GM23338 (cell line): Measurements from ENCODE around the gene IGIP. TPM values are rescaled to one million over a fixed set of nuclear protein-coding genes. Genes with fewer than 3 reads are reported as not detected.

ENCODE experiments used
- ATAC-seq: fragments of 200-7000 bp; cut with Tn5 transposase; 3 replicates; pipeline ENCODE4 v1.9.1; 2020
- DNase-seq: peaks from one replicate; pipeline ENCODE4 v3.0.0-alpha.2; 2015; ENCODE audit warnings: low spot score
- H2AFZ ChIP-seq: fragments of 200-600 bp; sonication (generic); 2 replicates; pipeline ENCODE4 v1.8.0; 2016; ENCODE audit warnings: antibody characterized with exemption, mild to moderate bottlenecking, moderate library complexity
- H3F3A ChIP-seq: fragments of 200-600 bp; sonication (generic); replicated peaks from 2 replicates; pipeline ENCODE4 v1.8.0; 2017; ENCODE audit warnings: antibody characterized with exemption, mixed run types, low read depth
- H3K27ac ChIP-seq: fragments of 200-600 bp; sonication (generic); 2 replicates; pipeline ENCODE4 v1.6.1; 2016; ENCODE audit warnings: low read depth
- H3K27me3 ChIP-seq: fragments of 200-600 bp; sonication (generic); 2 replicates; pipeline ENCODE4 v1.8.0; 2016; ENCODE audit warnings: mild to moderate bottlenecking, mixed run types, moderate library complexity; ENCODE audit not compliant: insufficient read depth
- H3K36me3 ChIP-seq: fragments of 200-600 bp; sonication (generic); 2 replicates; pipeline ENCODE4 v1.8.0; 2016; ENCODE audit warnings: mild to moderate bottlenecking; ENCODE audit not compliant: insufficient read depth
- H3K4me1 ChIP-seq: fragments of 200-600 bp; sonication (generic); 2 replicates; pipeline ENCODE4 v1.8.0; 2016; ENCODE audit warnings: mild to moderate bottlenecking, moderate library complexity; ENCODE audit not compliant: insufficient read depth
- H3K4me2 ChIP-seq: fragments of 200-600 bp; sonication (generic); 2 replicates; pipeline ENCODE4 v1.7.1; 2017; ENCODE audit warnings: mixed run types
- H3K4me3 ChIP-seq: fragments of 200-600 bp; sonication (generic); 2 replicates; pipeline ENCODE4 v1.6.1; 2016; ENCODE audit warnings: mixed run types
- H3K79me2 ChIP-seq: fragments of 200-600 bp; sonication (generic); replicated peaks from 2 replicates; pipeline ENCODE4 v1.8.0; 2017; ENCODE audit warnings: mild to moderate bottlenecking; ENCODE audit not compliant: insufficient read depth
- H3K9me2 ChIP-seq: fragments of 200-600 bp; sonication (generic); 2 replicates; pipeline ENCODE4 v1.8.0; 2017; ENCODE audit not compliant: insufficient read depth
- H4K20me1 ChIP-seq: fragments of 200-600 bp; sonication (generic); replicated peaks from 2 replicates; pipeline ENCODE4 v1.8.0; 2017; ENCODE audit warnings: mild to moderate bottlenecking; ENCODE audit not compliant: insufficient read depth
- H3K27ac Mint-ChIP-seq: 2 replicates; pipeline ENCODE4 v1.8.0; 2020; ENCODE audit warnings: inconsistent platforms, mild to moderate bottlenecking, moderate library complexity, mixed read lengths
- H3K27me3 Mint-ChIP-seq: 3 replicates; pipeline ENCODE4 v1.8.0; 2022; ENCODE audit warnings: low read depth, mild to moderate bottlenecking, moderate library complexity, mixed read lengths, inconsistent platforms; ENCODE audit not compliant: insufficient read depth, poor library complexity
- H3K36me3 Mint-ChIP-seq: 3 replicates; pipeline ENCODE4 v1.8.0; 2021; ENCODE audit warnings: low read depth, mild to moderate bottlenecking, inconsistent platforms, moderate library complexity, mixed read lengths
- H3K4me1 Mint-ChIP-seq: 3 replicates; pipeline ENCODE4 v1.8.0; 2020; ENCODE audit warnings: mild to moderate bottlenecking, inconsistent platforms, mixed read lengths
- H3K4me3 Mint-ChIP-seq: 3 replicates; pipeline ENCODE4 v1.8.0; 2021; ENCODE audit warnings: moderate library complexity, mild to moderate bottlenecking, inconsistent platforms, mixed read lengths
- H3K9me3 Mint-ChIP-seq: 3 replicates; pipeline ENCODE4 v1.8.0; 2020; ENCODE audit warnings: moderate library complexity, mild to moderate bottlenecking, inconsistent platforms, mixed read lengths
- EZH2phosphoT487 ChIP-seq: fragments of 200-600 bp; sonication (generic); IDR thresholded peaks from one replicate; pipeline ENCODE4 v1.8.1; 2018; ENCODE audit warnings: antibody characterized with exemption; ENCODE audit not compliant: unreplicated experiment
- JUNB ChIP-seq: IDR thresholded peaks from one replicate; pipeline ENCODE4 v1.6.1; 2016; ENCODE audit warnings: antibody characterized with exemption; ENCODE audit not compliant: unreplicated experiment
- NANOG ChIP-seq: IDR thresholded peaks from 2 replicates; pipeline ENCODE4 v1.6.1; 2016; ENCODE audit warnings: antibody characterized with exemption, borderline replicate concordance
- POLR2AphosphoS5 ChIP-seq: IDR thresholded peaks from 2 replicates; pipeline ENCODE4 v1.6.1; 2016; ENCODE audit warnings: antibody characterized with exemption, low read depth
- REST ChIP-seq: IDR thresholded peaks from one replicate; pipeline ENCODE4 v1.6.1; 2018; ENCODE audit warnings: antibody characterized with exemption; ENCODE audit not compliant: unreplicated experiment
- ZNF114 ChIP-seq: fragments of 250-450 bp; sonication (Bioruptor Pico); IDR thresholded peaks from 2 replicates; pipeline ENCODE4 v1.5.0; 2020; ENCODE audit warnings: mild to moderate bottlenecking, moderate library complexity
- ZNF331 ChIP-seq: fragments of 250-450 bp; sonication (Bioruptor Pico); IDR thresholded peaks from 2 replicates; pipeline ENCODE4 v1.5.0; 2020; ENCODE audit warnings: low read depth, mild to moderate bottlenecking, moderate library complexity
- ZNF462 ChIP-seq: fragments of 250-450 bp; sonication (Bioruptor Pico); IDR thresholded peaks from 2 replicates; pipeline ENCODE4 v1.5.0; 2020; ENCODE audit warnings: mild to moderate bottlenecking, moderate library complexity
- polyA plus RNA-seq: library from polyadenylated mRNA; unstranded; fragments of >200 nt; fragmentation: Nextera tagmentation; extraction: Ambion mirVana; gene quantifications from 2 replicates; pipeline ENCODE4 v1.2.1, GENCODE V29; 2016
- total RNA-seq: library from RNA; depleted of rRNA; stranded (reverse); fragments of >200 nt; shearing (Covaris generic); gene quantifications from 2 replicates; pipeline ENCODE4 v1.2.3, GENCODE V29; 2014

IGIP gene
- total and polyA plus RNA-seq, 2 experiments from 2014 or later = 0.21 to 0.38 TPM

GRCh38 chr5:140135127-140135526 lies 9.4 kb downstream of the IGIP start:
- Histone ChIP-seq H3K4me1 (peaks cover 6% of the 10 kb centered on the region), H3K9me2 (no peaks in the 10 kb centered on the region), H3K27ac (no peak overlapping the region), H3F3A (no peaks in the 10 kb centered on the region), H4K20me1 (no peaks in the 10 kb centered on the region), H3K79me2 (no peaks in the 10 kb centered on the region), H2AFZ (no peak overlapping the region), H3K4me3 (no peak overlapping the region), H3K36me3 (no peaks in the 10 kb centered on the region), H3K4me2 (no peak overlapping the region), H3K27me3 (no peaks in the 10 kb centered on the region)
- peaks cover 18% of the 10 kb centered on the region for H3K4me1 Mint-ChIP-seq
- TF ChIP-seq ZNF331 (CRISPR knock-in tag) (no peak), ZNF114 (no peak), POLR2AphosphoS5 (no peak), NANOG (no peak), REST (no peak), EZH2phosphoT487 (no peak), JUNB (no peak), ZNF462 (CRISPR knock-in tag) (no peak)
- no peaks in the 10 kb centered on the region for H3K9me3 Mint-ChIP-seq
- no peaks in the 10 kb centered on the region for H3K27me3 Mint-ChIP-seq
- H3K27ac Mint-ChIP-seq = no peak overlapping the region
- DNase-seq = no peak
- no peaks in the 10 kb centered on the region for H3K36me3 Mint-ChIP-seq
- ATAC-seq = no peak
- H3K4me3 Mint-ChIP-seq = no peak overlapping the region
